Inferior parietal cortex (tissue), 1 donor: ENCODE measurements around the gene HOXD8.

ENCODE experiments used
- DNase-seq: peaks from one replicate; pipeline ENCODE4 v3.0.0-alpha.2; 2016; ENCODE audit errors: extremely low spot score

HOXD8 gene

GRCh38 chr2:176115883-176116813 lies 13.4 kb upstream of the HOXD8 start, which contains the start of gene HOXD10:
Gene HOXD10 (plus strand): TSS chr2:176116778. CDS start chr2:176116834, 56 bp downstream.
- DNase-seq = no peak

- DNase-seq = no peak
Measured at GRCh38 chr2:176117162-176117822, 12.2 kb upstream of the HOXD8 start.

GRCh38 chr2:176117823-176118371 lies 11.6 kb upstream of the HOXD8 start:
- DNase-seq = no peak

- no peak for DNase-seq
Measured at GRCh38 chr2:176118601-176119339, 10.7 kb upstream of the HOXD8 start.

DNA sequence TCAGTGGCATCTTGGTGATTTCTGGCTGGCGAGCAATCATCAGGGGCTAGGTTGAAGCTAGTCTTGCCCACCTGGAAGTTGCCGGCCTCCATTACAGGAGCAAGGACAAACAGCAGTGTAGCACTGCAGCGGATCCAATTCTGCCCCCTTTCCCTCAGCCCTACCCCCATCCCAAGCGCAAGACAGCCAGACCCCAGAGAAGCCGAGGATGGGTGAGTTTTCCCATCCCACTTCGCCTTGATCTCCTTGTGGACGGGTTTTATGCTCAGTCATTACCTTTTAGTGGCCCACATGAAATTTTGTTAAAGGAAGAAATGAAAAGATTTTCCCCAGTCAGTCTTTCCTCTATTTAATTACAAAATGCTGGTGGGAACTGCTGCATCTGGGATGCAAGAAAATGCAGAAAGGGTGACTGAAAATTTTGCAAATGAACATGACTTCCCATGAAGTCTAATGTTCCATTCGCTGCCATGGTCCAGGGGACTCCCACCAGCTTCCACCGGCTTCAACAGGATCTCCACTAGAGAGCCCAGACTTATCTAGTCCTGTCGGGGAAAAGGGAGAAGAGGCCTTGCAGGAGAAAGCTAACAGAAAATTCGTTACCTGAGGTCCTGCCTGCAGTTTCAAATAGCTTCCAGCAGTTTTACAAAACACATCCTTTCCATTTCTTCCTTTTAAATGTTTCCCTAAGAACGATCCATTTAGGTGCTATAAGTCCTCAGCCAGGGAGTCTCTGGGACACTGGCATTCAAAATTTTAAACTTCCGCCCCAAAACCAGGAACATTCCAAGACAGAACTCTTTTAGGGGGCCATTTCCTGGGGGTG lies 8.9 kb upstream of the HOXD8 start:
- no peak for DNase-seq

GRCh38 chr2:176121190-176122051 lies 8.1 kb upstream of the HOXD8 start:
- DNase-seq = no peak

GRCh38 chr2:176122052-176122682 lies 7.3 kb upstream of the HOXD8 start:
- no peak for DNase-seq

GRCh38 chr2:176122683-176123410 lies 6.7 kb upstream of the HOXD8 start, which contains the start of gene HOXD9:
Gene HOXD9 (plus strand): TSS chr2:176122719. CDS start chr2:176122769, 50 bp downstream.
- no peak for DNase-seq

GRCh38 chr2:176123411-176124109 lies 5.9 kb upstream of the HOXD8 start:
- DNase-seq = no peak

DNA sequence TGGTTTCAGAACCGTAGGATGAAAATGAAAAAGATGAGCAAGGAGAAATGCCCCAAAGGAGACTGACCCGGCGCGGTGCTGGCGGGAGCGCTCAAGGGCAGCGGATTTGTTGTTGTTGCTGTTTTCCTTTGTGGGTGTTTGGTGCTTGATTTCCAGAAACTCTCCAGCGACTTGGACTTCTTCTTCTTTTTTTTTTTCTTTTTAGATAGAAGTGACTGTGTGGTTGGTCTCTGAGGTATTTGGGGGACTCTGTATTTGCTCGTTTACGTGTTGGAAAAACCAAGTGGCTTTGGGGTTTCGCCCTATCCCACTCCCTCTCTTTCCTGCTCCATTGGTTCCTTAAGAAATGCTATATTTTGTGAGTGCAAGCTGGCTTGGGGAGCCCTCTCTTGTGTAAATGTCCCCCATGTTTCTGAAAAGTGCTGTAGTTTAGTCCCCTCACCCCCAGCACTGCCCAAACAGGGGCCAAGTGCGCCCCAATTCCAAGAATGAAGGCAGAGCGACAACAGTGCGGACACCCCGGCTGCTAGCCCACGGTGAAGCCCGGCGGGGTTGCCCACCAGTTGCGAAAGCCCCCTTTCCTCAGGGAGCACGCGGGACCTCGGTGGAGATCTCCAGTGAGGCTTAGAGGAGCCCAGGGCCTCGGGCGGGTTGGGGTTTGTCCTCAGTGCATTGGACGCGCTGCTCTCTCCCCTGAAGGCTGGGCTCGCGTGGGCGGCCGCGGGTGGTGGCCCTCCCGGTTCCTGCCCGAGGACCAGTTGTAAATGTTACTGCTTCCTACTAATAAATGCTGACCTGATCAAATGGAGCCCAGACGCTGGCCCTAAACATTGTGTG lies 5.2 kb upstream of the HOXD8 start:
- no peak for DNase-seq

DNA sequence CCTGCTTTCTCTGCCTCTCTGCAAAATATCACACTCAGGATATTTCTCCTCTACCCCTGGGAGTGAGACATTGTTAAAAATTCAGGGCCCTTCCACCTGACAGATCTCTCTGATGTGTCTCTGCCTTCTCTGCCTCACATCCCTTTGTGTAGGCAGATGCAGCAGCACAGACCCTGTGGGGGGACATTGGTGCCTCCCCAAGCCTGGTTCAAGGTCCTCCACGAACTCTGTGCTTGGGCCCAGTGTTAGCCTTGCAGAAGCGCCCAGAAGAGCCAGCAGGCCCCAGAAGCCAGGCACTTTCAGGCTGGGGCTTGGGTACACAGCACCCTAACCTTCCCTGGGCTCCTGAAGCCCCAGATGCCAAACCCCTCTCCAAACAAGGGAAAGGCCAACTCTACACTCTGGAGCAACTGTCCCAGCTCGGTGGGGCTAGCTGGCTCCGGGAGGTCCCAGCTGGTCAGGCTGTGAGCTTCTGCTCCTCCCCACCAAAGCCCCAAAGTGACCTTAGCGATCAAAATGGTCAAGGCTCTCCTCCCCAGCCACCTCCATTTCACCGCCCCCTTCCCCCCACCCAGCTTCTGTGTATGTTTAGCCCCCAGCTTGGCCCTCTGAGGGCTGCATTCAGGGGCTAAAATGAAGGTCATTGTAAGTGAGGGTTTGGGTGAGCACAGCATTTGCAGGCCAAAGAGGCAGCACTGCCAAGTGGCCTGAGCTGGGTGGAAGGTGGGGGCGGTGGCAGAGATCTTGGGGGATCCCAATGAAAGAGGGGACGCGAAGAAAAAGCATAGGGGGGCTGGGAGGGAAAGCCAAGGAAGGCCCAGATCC lies 4.3 kb upstream of the HOXD8 start:
- no peak for DNase-seq

- DNase-seq = no peak
Measured at GRCh38 chr2:176125772-176126054, 3.8 kb upstream of the HOXD8 start.

GRCh38 chr2:176126929-176127773 lies 2.4 kb upstream of the HOXD8 start:
- peak; percentile 86 for DNase-seq

GRCh38 chr2:176127774-176128072 lies 1.8 kb upstream of the HOXD8 start:
- DNase-seq = no peak

GRCh38 chr2:176128172-176128981 lies 1.1 kb upstream of the HOXD8 start:
- DNase-seq = no peak
